GM21723 (cell line): ENCODE results near the gene INPP5J.

ENCODE experiments used
- ATAC-seq: cut with Tn5 transposase; IDR thresholded peaks from one replicate; pipeline ENCODE4 v1.9.1; 2021; ENCODE audit warnings: mild to moderate bottlenecking, moderate library complexity; ENCODE audit not compliant: unreplicated experiment

Gene INPP5J

GRCh38 chr22:31124811-31125465 is 2.2 kb downstream of the INPP5J start:
- ATAC-seq: no peak

- ATAC-seq: no peak
These were observed 2.9 kb downstream of the INPP5J start for GRCh38 chr22:31125521-31126117.

- no peak for ATAC-seq
These were observed 3.5 kb downstream of the INPP5J start for GRCh38 chr22:31126128-31126868.

- ATAC-seq: no peak
These were observed 4.1 kb downstream of the INPP5J start for GRCh38 chr22:31126869-31127175.

GRCh38 chr22:31127181-31127772 is 4.5 kb downstream of the INPP5J start:
- ATAC-seq: no peak

GRCh38 chr22:31128156-31128555 is 5.4 kb downstream of the INPP5J start:
- ATAC-seq: no peak

GRCh38 chr22:31130873-31131272 is 8.1 kb downstream of the INPP5J start:
- no peak for ATAC-seq

- no peak for ATAC-seq
These were observed 11.1 kb downstream of the INPP5J start for GRCh38 chr22:31133911-31134310.

GRCh38 chr22:31134688-31135087 is 11.9 kb downstream of the INPP5J start:
- no peak for ATAC-seq

- ATAC-seq: no peak
These were observed 12.9 kb downstream of the INPP5J start for GRCh38 chr22:31135706-31136105.

- no peak for ATAC-seq
These were observed 13.4 kb downstream of the INPP5J start for GRCh38 chr22:31136155-31136554.

GRCh38 chr22:31136711-31137110 is 13.9 kb downstream of the INPP5J start:
- no peak for ATAC-seq

GRCh38 chr22:31137721-31138120 is 15.0 kb downstream of the INPP5J start:
- ATAC-seq: no peak

- no peak for ATAC-seq
These were observed 15.4 kb downstream of the INPP5J start for GRCh38 chr22:31138126-31138525.

GRCh38 chr22:31139066-31139465 is 16.3 kb downstream of the INPP5J start:
- no peak for ATAC-seq

- no peak for ATAC-seq
These were observed 17.3 kb downstream of the INPP5J start, which contains the start of gene PLA2G3 for GRCh38 chr22:31139866-31140716. Gene PLA2G3 (minus strand): TSS chr22:31140508. CDS start chr22:31140354, 154 bp downstream.

GRCh38 chr22:31140746-31141145 is 18.0 kb downstream of the INPP5J start:
- ATAC-seq: no peak

GRCh38 chr22:31141551-31141950 is 18.8 kb downstream of the INPP5J start:
- no peak for ATAC-seq

GRCh38 chr22:31142285-31142684 is 19.5 kb downstream of the INPP5J start:
- no peak for ATAC-seq

GRCh38 chr22:31143038-31143437 is 20.3 kb downstream of the INPP5J start:
- no peak for ATAC-seq

GRCh38 chr22:31143537-31143936 is 20.8 kb downstream of the INPP5J start:
- ATAC-seq: no peak
